Muscle of leg (tissue), 11 donors: Measurements from ENCODE around the gene CRTC3. TPM values are rescaled to one million over a fixed set of nuclear protein-coding genes. Genes with fewer than 3 reads are reported as not detected.

Source experiments
- DNase-seq: peaks from one replicate; pipeline ENCODE4 v3.0.0; 2013
- H3K27ac ChIP-seq: one replicate; pipeline ENCODE4 v1.5.1; 2013; ENCODE audit warnings: mild to moderate bottlenecking, low read length, control low read depth
- H3K27me3 ChIP-seq: one replicate; pipeline ENCODE4 v1.6.1; 2013; ENCODE audit warnings: low read length; ENCODE audit not compliant: control insufficient read depth, insufficient read depth
- H3K36me3 ChIP-seq: one replicate; pipeline ENCODE4 v1.6.1; 2013; ENCODE audit warnings: low read length; ENCODE audit not compliant: control insufficient read depth, insufficient read depth
- H3K4me1 ChIP-seq: one replicate; pipeline ENCODE4 v1.6.1; 2013; ENCODE audit warnings: low read length; ENCODE audit not compliant: control insufficient read depth, insufficient read depth
- H3K4me3 ChIP-seq: one replicate; pipeline ENCODE4 v1.5.1; 2013; ENCODE audit warnings: low read length, control low read depth
- H3K9me3 ChIP-seq: replicated peaks from 2 replicates; pipeline ENCODE4 v1.6.1; 2013; ENCODE audit warnings: low read depth, low read length; ENCODE audit not compliant: control insufficient read depth
- WGBS: methylation state at CpG from one replicate; pipeline ENCODE4 v1.1.5; 2013; ENCODE audit warnings: missing lambda C conversion rate; ENCODE audit not compliant: insufficient coverage; 5-methylcytosine and 5-hydroxymethylcytosine counted together
- polyA plus RNA-seq, 8 donors: library from polyadenylated mRNA; unstranded; fragments of 120-200 nt; gene quantifications; one replicate each; pipeline versions ENCODE4 v1.2.1 to v1.2.3, GENCODE V29; 2013; ENCODE audit warnings: inconsistent platforms in 1 of 8, low replicate concordance in 1 of 8; ENCODE audit not compliant: insufficient read length in 8 of 8, insufficient read depth in 1 of 8
- total RNA-seq: library from RNA; stranded (reverse); fragments of 120-200 nt; gene quantifications from one replicate; pipeline ENCODE4 v1.2.4, GENCODE V29; 2013

The CRTC3 gene
- total and polyA plus RNA-seq, 9 donors, result 12.6 to 30.6 (median 25.0) TPM

DNA sequence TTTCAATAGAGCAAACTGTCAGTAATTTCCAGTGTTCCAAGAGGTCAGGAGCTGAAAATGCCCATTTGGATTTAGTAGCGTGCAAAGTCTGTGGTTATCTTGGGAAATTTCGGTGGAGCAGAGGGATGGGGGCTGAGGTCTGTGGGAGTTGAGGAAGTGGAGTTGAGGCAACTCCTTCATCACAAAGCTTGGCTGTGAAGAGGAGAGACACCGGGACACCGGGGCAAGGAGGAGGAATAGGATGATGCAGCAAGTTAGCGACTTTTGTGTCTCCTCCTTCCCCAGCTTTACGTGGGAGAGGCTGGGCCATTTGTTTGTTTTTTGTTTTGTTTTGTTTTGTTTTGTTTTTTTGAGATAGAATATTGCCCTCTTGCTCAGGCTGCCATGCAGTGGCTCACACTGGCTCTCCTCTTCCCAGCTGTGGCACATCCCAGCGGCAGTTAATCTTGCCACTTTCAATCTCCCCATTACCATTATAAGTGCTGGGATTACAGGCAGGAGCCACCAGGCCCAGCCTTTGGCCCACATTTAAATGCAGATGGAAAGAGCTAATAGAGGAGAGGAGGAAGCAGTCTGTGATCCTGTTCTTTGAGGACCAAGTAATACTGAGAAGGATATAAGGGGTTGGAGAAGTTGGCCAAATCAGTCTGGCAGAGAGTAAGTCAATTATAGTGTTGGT is 47.1 kb downstream of the CRTC3 start:
- no peak overlapping the region for H3K27ac ChIP-seq

DNA sequence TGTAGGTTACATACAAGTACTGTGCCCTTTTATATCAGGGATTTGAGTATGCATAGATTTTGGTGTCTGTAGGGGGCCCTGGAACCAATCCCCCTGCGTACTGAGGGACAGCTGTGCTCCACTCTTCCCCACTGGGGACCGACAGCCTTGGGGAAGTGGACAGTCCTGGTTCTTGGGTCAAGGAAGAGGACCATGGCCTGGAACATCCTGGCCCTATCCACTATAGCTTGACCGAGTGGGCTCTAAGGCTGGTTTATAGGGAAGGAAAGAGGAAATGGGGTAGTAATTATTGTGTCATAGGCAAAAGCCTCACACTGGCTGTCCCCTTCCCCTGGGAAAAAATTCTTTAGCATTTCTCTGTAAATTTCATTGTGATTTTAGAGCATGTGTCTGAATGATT is 49.5 kb downstream of the CRTC3 start:
- DNase-seq, result no peak
- WGBS, result 70% methylated on average over 2 of the region's 3 CpGs
- Histone ChIP-seq H3K36me3 (no peaks in the 10 kb centered on the region), H3K9me3 (no peaks in the 10 kb centered on the region), H3K4me1 (peaks cover 33% of the 10 kb centered on the region), H3K27me3 (no peaks in the 10 kb centered on the region), H3K4me3 (no peak overlapping the region), H3K27ac (no peak overlapping the region)

More for the DNA sequence above, 47.1 kb downstream of the CRTC3 start:
- Histone ChIP-seq H3K36me3 (no peaks in the 10 kb centered on the region), H3K4me3 (no peak overlapping the region), H3K27me3 (no peaks in the 10 kb centered on the region), H3K4me1 (peaks cover 15% of the 10 kb centered on the region), H3K9me3 (no peaks in the 10 kb centered on the region)
- WGBS, result 82% methylated on average over 2 of the region's 7 CpGs
- DNase-seq, result no peak

DNA sequence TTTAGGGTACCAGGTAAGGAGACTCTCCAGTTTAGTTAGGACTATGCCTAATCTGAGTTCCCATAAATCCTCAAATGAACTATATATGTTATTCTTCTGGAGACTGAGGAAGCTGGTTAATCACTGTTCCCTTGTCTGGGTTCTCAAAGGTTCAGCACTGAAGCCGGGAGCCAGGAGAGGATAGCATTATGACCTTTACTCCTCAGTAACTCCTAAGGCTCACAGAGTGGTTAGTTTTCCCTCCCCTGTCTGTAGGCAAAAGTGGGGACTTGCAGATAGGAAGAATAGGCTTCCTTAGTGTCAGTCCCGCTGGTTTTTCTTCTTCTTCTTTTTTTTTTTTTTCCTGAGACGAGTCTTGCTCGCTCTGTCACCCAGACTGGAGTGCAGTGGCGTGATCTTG is 50.4 kb downstream of the CRTC3 start:
- 60% methylated on average over 1 of the region's 5 CpGs for WGBS
- H3K27ac ChIP-seq, result peak overlapping the region; percentile 7
- no peak for DNase-seq
- no peaks in the 10 kb centered on the region for H3K9me3 ChIP-seq
- no peaks in the 10 kb centered on the region for H3K27me3 ChIP-seq
- peaks cover 33% of the 10 kb centered on the region for H3K4me1 ChIP-seq
- H3K36me3 ChIP-seq, result no peaks in the 10 kb centered on the region
- no peak overlapping the region for H3K4me3 ChIP-seq

DNA sequence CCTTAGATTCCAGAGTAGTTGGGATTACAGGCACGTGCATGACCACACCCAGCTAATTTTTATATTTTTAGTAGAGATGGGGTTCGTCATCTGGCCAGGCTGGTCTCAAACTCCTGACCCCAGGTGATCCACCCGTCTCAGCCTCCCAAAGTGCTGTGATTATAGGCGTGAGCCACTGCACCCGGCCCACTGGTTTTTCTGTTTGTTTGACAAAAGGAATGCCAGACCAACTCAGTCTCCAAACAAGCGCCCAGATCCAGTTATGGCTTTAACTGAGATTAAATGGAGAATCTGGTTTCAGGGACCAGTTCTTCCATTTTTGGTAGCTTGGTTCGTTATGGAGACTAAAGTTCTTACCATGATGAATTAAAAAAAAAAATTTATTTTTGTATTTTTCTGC is 50.8 kb downstream of the CRTC3 start:
- no peak for DNase-seq
- no peaks in the 10 kb centered on the region for H3K9me3 ChIP-seq
- H3K27ac ChIP-seq, result no peak overlapping the region
- H3K4me1 ChIP-seq, result peaks cover 33% of the 10 kb centered on the region
- H3K4me3 ChIP-seq, result no peak overlapping the region
- H3K36me3 ChIP-seq, result no peaks in the 10 kb centered on the region
- no peaks in the 10 kb centered on the region for H3K27me3 ChIP-seq
- no CpG with 5 or more reads among the region's 7 CpGs for WGBS

DNA sequence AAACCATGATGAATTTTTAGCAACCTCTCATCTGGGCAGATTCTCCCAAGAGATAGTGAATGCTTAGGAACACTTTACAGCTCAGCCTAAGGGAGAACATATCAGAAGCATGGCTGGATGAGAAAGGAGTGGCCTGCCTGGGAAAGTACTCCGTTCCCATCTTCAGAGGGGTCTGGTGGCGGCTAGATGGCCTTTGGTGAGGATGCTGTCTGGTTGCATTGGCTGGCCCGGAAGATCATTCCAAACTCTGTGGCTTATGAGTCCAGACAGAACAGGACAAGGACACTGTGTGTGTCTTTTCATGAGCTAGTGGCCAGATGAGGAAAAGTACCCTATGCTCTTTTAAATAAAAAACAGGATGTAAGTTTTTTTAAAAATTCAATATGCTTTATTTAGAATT is 51.2 kb downstream of the CRTC3 start:
- Histone ChIP-seq H3K27me3 (no peaks in the 10 kb centered on the region), H3K9me3 (no peaks in the 10 kb centered on the region), H3K27ac (peak overlapping the region; percentile 22), H3K36me3 (no peaks in the 10 kb centered on the region), H3K4me3 (no peak overlapping the region), H3K4me1 (peaks cover 33% of the 10 kb centered on the region)
- no peak for DNase-seq
- 75% methylated on average over 3 of the region's 3 CpGs for WGBS

DNA sequence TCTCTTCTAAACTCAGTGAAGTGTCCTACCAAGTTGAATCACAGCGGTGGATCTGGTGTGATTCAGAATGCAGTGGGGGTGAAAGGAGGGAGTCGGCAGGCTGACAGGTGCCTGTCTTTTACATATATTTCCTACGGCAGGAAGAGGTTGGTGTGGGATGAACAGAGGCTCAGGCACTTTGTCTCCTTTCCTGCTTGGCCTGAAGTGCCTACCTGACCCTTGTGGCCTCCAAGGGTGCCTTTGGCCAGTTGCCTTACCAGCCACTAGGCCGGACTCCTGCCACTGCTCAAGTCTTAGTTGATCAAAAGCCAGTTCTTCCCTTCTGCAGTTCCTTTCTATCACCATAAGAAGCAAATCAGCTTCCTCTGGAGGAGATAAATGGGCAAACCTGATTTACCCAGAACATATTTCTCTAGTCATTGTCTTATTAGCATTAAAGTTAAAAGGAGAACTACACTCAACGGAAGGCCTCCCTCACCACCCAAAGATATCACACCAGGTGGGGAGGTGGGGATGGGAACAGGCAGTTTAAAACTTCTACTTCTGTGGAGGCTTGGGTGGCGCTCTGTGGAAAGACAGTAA is 52.1 kb downstream of the CRTC3 start:
- Histone ChIP-seq H3K4me3 (no peak overlapping the region), H3K4me1 (peaks cover 33% of the 10 kb centered on the region), H3K27ac (peak overlapping the region; percentile 48), H3K27me3 (no peaks in the 10 kb centered on the region), H3K36me3 (no peaks in the 10 kb centered on the region), H3K9me3 (no peaks in the 10 kb centered on the region)
- no peak for DNase-seq
- 83% methylated on average over 1 of the region's 6 CpGs for WGBS

DNA sequence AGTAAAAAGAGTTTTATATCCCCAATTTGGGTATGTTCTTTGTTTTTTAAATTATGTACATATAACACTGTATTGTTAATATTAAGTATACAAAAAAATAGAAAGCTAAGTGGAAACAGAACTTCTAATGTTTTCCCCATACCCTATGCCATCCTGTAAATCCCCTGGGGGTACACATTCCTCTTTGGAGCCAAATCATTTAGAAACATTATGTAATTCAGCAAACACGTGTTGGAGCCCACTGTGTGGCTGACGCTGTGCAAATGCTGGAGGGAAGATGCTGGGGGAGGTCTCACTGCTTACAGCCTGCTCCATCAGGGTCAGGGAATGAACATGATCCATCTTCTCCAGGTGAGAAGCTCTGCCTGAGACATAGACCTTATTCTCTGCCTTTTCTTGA is 52.8 kb downstream of the CRTC3 start:
- H3K36me3 ChIP-seq, result no peaks in the 10 kb centered on the region
- H3K9me3 ChIP-seq, result no peaks in the 10 kb centered on the region
- peaks cover 33% of the 10 kb centered on the region for H3K4me1 ChIP-seq
- 17% methylated on average over 1 of the region's 2 CpGs for WGBS
- H3K4me3 ChIP-seq, result no peak overlapping the region
- DNase-seq, result no peak
- H3K27ac ChIP-seq, result peak overlapping the region; percentile 48
- no peaks in the 10 kb centered on the region for H3K27me3 ChIP-seq

DNA sequence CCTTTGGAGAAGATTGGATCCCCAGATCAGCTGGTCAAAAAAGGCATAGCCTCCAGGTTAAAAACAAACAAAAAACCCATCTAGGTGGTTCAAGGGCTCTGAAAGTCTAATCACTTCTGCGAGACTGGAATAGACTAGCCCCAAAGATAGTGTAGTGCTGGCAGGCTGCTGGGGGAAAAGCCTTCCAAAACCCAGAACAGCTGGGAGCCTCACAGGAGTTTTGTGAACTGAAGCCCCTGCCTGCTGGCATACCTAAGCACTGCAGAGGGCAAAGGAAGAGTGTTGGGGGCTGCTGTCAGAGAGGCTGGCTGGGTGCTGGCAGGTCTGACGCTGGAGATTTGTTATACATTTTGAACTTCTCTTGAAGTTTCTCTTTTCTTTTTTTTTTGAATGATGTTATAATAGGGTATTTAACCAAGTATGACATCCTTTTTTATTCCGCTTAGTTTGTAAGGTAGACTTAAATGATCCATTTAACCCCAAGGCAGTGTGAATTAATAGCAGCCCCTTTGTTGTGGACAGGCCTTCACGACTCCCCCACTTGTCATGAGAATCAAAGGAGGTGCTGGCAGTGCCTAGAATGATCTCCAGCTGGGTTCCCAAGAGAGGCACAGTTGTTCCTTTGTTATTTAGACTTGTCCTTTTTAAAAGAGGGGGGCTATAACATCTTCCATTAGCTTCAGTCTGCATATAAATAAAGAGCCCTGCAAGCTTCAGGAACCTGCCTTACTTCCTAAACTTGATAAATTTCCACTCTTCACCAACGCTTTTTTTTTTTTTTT is 53.9 kb downstream of the CRTC3 start:
- Histone ChIP-seq H3K36me3 (peaks cover 2% of the 10 kb centered on the region), H3K4me3 (no peak overlapping the region), H3K27me3 (no peaks in the 10 kb centered on the region), H3K9me3 (no peaks in the 10 kb centered on the region), H3K27ac (peak overlapping the region; percentile 9), H3K4me1 (peaks cover 33% of the 10 kb centered on the region)
- 30% methylated on average over 2 of the region's 5 CpGs for WGBS
- peak; percentile 51 for DNase-seq

DNA sequence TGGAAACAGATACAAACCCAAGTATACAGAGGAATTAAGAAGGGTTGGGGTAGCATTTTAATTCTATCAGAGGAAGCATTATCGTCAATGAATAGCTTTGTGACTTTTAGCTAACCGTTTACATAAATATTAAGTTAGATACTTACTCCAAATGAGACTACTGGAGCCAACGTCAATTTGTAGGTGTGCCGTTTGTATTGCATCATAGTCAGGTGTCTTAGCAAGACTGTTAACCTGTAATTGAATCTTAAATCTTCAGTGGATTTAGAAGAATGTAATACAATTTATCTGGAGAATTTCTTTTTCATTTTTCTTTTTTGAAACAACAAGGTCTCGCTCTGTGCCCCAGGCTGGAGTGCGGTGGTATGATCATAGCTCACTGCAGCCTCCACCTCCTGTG is 55.1 kb downstream of the CRTC3 start:
- 100% methylated on average over 2 of the region's 6 CpGs for WGBS
- no peaks in the 10 kb centered on the region for H3K9me3 ChIP-seq
- H3K36me3 ChIP-seq, result peaks cover 5% of the 10 kb centered on the region
- peaks cover 29% of the 10 kb centered on the region for H3K4me1 ChIP-seq
- no peak overlapping the region for H3K27ac ChIP-seq
- H3K27me3 ChIP-seq, result no peaks in the 10 kb centered on the region
- DNase-seq, result no peak
- no peak overlapping the region for H3K4me3 ChIP-seq

DNA sequence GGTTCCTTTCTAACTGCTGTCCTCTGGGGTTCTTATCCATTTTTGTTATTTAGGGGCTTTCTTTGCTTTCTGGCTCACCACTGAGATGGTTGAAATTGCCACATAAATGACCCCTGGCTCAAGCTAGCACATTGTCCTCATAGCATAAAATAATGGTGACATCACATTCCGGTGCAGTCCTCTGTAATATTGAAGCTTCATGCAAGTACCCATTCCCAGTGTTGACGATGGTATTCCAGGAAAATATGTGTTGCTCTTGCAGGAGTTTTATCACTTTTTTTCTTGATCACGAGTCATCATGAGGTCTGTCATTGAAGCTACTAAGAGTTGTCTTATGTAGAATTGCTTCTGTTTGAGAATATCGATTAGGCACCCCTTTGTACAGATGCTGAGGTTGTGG is 56.1 kb downstream of the CRTC3 start:
- WGBS, result 93% methylated on average over 2 of the region's 4 CpGs
- Histone ChIP-seq H3K9me3 (no peaks in the 10 kb centered on the region), H3K36me3 (peaks cover 5% of the 10 kb centered on the region), H3K4me3 (no peak overlapping the region), H3K27ac (no peak overlapping the region), H3K27me3 (no peaks in the 10 kb centered on the region), H3K4me1 (peaks cover 23% of the 10 kb centered on the region)
- DNase-seq, result no peak
